Measurements from ENCODE around the gene KCNQ1.

DNA sequence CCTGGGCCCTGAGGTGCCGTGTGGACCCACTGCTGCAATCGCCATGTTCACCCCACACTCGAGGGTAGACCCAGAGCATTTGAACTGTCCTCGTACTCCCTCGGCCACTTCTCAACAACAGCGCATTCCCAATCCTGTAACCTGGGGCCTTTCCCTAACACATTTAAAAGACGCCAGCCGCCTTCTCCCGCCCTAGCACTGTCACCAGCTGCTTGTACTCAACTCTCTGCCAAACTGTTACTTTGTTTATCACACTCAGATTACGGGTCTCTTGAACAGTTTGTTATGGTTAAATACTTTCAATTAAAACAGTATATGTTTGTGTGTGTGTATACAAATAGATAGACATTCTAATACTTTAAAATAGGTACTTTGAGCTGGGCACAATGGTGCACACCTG lies 420.1 kb downstream of the KCNQ1 start:
- TF ChIP-seq EZH2 (IDR thresholded peaks at IDR 0.05; ENCODE audit: borderline replicate concordance, low read length): no peak
- TF ChIP-seq, protein P1, sequence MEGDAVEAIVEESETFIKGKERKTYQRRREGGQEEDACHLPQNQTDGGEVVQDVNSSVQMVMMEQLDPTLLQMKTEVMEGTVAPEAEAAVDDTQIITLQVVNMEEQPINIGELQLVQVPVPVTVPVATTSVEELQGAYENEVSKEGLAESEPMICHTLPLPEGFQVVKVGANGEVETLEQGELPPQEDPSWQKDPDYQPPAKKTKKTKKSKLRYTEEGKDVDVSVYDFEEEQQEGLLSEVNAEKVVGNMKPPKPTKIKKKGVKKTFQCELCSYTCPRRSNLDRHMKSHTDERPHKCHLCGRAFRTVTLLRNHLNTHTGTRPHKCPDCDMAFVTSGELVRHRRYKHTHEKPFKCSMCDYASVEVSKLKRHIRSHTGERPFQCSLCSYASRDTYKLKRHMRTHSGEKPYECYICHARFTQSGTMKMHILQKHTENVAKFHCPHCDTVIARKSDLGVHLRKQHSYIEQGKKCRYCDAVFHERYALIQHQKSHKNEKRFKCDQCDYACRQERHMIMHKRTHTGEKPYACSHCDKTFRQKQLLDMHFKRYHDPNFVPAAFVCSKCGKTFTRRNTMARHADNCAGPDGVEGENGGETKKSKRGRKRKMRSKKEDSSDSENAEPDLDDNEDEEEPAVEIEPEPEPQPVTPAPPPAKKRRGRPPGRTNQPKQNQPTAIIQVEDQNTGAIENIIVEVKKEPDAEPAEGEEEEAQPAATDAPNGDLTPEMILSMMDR (IDR thresholded peaks at IDR 0.05; ENCODE audit: low read length): no peak
